Measurements from ENCODE around the gene EIF2B1. TPM values are rescaled to one million over a fixed set of nuclear protein-coding genes. Genes with fewer than 3 reads are reported as not detected.

Gene EIF2B1
- total RNA-seq, 1 donor from 2014 or later = 45.8 TPM

GRCh38 chr12:123601602-123602489, 31.6 kb downstream of the EIF2B1 start, which contains the start of gene DDX55:
Gene DDX55 (plus strand): TSS chr12:123602099. CDS start chr12:123602149, 50 bp downstream.
- H3K9me3 Mint-ChIP-seq (ENCODE audit: unreplicated experiment) = peaks cover 10% of the 10 kb centered on the region

GRCh38 chr12:123599721-123600120, 33.8 kb downstream of the EIF2B1 start:
- peak overlapping the region; percentile 30 for H3K4me3 Mint-ChIP-seq (ENCODE audit: unreplicated experiment)
- no peak overlapping the region for H3K27ac Mint-ChIP-seq (ENCODE audit: unreplicated experiment)
- no peaks in the 10 kb centered on the region for H3K36me3 Mint-ChIP-seq (ENCODE audit: unreplicated experiment)
- no peak for TF ChIP-seq CTCF (IDR thresholded peaks at IDR 0.05; ENCODE audit: partially characterized antibody, unreplicated experiment)
- DNase-seq = no peak
- H3K9me3 Mint-ChIP-seq (ENCODE audit: unreplicated experiment) = peaks cover 10% of the 10 kb centered on the region
- H3K4me1 Mint-ChIP-seq (ENCODE audit: low read depth, unreplicated experiment) = peaks cover 10% of the 10 kb centered on the region
- H3K27me3 Mint-ChIP-seq (ENCODE audit: unreplicated experiment) = peaks cover 5% of the 10 kb centered on the region

More at GRCh38 chr12:123601602-123602489, 31.6 kb downstream of the EIF2B1 start, which contains the start of gene DDX55:
- TF ChIP-seq CTCF (IDR thresholded peaks at IDR 0.05; ENCODE audit: partially characterized antibody, unreplicated experiment) = no peak
- Mint-ChIP-seq H3K36me3 (ENCODE audit: unreplicated experiment) (no peaks in the 10 kb centered on the region), H3K27me3 (ENCODE audit: unreplicated experiment) (peaks cover 5% of the 10 kb centered on the region), H3K4me1 (ENCODE audit: low read depth, unreplicated experiment) (peaks cover 10% of the 10 kb centered on the region), H3K4me3 (ENCODE audit: unreplicated experiment) (peak within 1 kb of the TSS; percentile 98), H3K27ac (ENCODE audit: unreplicated experiment) (peak within 1 kb of the TSS; percentile 89)
- peak; percentile 85 for DNase-seq

GRCh38 chr12:123599310-123599709, 34.2 kb downstream of the EIF2B1 start:
- Mint-ChIP-seq H3K4me3 (ENCODE audit: unreplicated experiment) (no peak overlapping the region), H3K27ac (ENCODE audit: unreplicated experiment) (no peak overlapping the region), H3K4me1 (ENCODE audit: low read depth, unreplicated experiment) (peaks cover 10% of the 10 kb centered on the region), H3K27me3 (ENCODE audit: unreplicated experiment) (peaks cover 5% of the 10 kb centered on the region), H3K9me3 (ENCODE audit: unreplicated experiment) (peaks cover 10% of the 10 kb centered on the region), H3K36me3 (ENCODE audit: unreplicated experiment) (no peaks in the 10 kb centered on the region)
- no peak for DNase-seq
- TF ChIP-seq CTCF (IDR thresholded peaks at IDR 0.05; ENCODE audit: partially characterized antibody, unreplicated experiment) = no peak

- H3K4me1 Mint-ChIP-seq (ENCODE audit: low read depth, unreplicated experiment) = peaks cover 10% of the 10 kb centered on the region
- H3K27me3 Mint-ChIP-seq (ENCODE audit: unreplicated experiment) = peaks cover 5% of the 10 kb centered on the region
- no peak for TF ChIP-seq CTCF (IDR thresholded peaks at IDR 0.05; ENCODE audit: partially characterized antibody, unreplicated experiment)
- H3K27ac Mint-ChIP-seq (ENCODE audit: unreplicated experiment) = no peak overlapping the region
- no peak for DNase-seq
- peaks cover 10% of the 10 kb centered on the region for H3K9me3 Mint-ChIP-seq (ENCODE audit: unreplicated experiment)
- H3K36me3 Mint-ChIP-seq (ENCODE audit: unreplicated experiment) = no peaks in the 10 kb centered on the region
- H3K4me3 Mint-ChIP-seq (ENCODE audit: unreplicated experiment) = no peak overlapping the region
These were observed 35.0 kb downstream of the EIF2B1 start for GRCh38 chr12:123598522-123598921.

GRCh38 chr12:123597100-123597499, 36.4 kb downstream of the EIF2B1 start:
- Mint-ChIP-seq H3K4me1 (ENCODE audit: low read depth, unreplicated experiment) (peaks cover 2% of the 10 kb centered on the region), H3K9me3 (ENCODE audit: unreplicated experiment) (peaks cover 3% of the 10 kb centered on the region), H3K27ac (ENCODE audit: unreplicated experiment) (no peak overlapping the region), H3K36me3 (ENCODE audit: unreplicated experiment) (no peaks in the 10 kb centered on the region), H3K4me3 (ENCODE audit: unreplicated experiment) (no peak overlapping the region), H3K27me3 (ENCODE audit: unreplicated experiment) (peaks cover 3% of the 10 kb centered on the region)
- no peak for TF ChIP-seq CTCF (IDR thresholded peaks at IDR 0.05; ENCODE audit: partially characterized antibody, unreplicated experiment)
- no peak for DNase-seq
